GM21360 (cell line): ENCODE results near the gene CLIC6.
"Not testable (repeated sequence)": the region's sequence is repeated elsewhere in the genome, so short reads cannot be mapped to it uniquely, and the experiment has no call there.

ENCODE experiments used
- ATAC-seq: cut with Tn5 transposase; IDR thresholded peaks from one replicate; pipeline ENCODE4 v1.9.1; 2021; ENCODE audit warnings: mild to moderate bottlenecking, moderate library complexity; ENCODE audit not compliant: unreplicated experiment

CLIC6 gene

GRCh38 chr21:34691390-34692032, 22.7 kb downstream of the CLIC6 start:
- no peak for ATAC-seq

DNA sequence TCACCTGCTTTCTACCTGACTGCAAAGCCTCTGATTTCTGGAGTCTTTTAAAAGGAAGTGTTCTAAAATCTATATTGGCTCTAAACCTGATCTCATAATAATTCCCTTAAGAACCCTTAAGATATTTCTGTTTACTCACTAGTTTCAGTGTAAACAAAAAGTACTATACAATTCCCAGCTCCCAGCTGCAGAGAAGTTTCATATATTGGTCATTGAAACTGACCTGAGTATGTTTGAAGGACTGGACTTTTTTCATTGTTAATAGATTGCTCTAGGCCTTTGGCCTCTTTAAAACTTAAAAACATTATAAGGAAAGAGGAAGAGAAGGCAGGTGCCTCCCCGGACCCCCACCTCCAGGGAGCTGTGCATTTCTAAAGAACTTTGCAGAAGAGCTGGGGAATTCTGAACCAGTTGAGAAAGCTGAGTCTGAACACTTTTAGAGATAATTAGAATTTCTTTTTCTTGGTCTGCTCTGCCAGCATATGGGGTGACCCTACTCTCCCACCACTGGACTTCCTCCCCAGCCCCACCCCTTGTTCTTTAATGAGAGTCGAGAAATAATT, 23.7 kb downstream of the CLIC6 start:
- no peak for ATAC-seq

- ATAC-seq, result no peak
Observed at GRCh38 chr21:34693192-34693810, 24.5 kb downstream of the CLIC6 start.

GRCh38 chr21:34695434-34695833, 26.6 kb downstream of the CLIC6 start:
- peak; percentile 50 for ATAC-seq

DNA sequence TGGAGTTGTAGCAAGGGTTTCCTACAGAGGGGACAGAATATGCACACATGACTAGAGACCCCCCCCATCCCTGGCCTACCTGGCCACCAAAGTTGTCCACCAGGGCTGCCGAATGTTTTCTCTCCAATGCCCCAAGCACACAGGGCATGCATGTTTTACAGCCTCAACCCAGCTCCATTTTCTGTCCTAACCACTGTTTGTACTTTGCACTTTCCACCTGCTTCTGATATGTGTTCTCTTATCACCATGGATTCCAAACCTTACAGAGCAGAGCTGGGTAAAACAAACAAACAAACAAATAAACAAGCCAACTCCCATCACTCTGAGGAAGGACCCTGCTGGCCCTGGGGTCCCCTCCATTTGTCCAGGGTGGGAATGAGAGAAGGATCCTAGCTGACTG, 27.3 kb downstream of the CLIC6 start:
- ATAC-seq, result no peak

DNA sequence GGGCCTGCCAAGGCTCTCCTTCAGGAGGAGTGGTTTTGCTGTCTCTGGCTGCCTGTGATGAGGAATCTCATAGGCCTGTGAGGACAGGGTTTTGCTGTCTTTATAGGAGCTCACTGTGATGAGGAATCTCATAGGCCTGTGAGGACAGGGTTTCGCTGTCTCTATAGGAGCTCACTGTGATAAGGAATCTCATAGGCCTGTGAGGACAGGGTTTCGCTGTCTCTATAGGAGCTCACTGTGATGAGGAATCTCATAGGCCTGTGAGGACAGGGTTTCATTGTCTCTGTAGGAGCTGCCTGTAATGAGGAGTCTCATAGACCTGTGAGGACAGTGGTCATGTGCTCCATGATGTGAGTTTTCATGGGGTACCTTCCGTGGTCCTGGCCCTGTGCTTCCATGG, 29.0 kb downstream of the CLIC6 start:
- no peak for ATAC-seq

DNA sequence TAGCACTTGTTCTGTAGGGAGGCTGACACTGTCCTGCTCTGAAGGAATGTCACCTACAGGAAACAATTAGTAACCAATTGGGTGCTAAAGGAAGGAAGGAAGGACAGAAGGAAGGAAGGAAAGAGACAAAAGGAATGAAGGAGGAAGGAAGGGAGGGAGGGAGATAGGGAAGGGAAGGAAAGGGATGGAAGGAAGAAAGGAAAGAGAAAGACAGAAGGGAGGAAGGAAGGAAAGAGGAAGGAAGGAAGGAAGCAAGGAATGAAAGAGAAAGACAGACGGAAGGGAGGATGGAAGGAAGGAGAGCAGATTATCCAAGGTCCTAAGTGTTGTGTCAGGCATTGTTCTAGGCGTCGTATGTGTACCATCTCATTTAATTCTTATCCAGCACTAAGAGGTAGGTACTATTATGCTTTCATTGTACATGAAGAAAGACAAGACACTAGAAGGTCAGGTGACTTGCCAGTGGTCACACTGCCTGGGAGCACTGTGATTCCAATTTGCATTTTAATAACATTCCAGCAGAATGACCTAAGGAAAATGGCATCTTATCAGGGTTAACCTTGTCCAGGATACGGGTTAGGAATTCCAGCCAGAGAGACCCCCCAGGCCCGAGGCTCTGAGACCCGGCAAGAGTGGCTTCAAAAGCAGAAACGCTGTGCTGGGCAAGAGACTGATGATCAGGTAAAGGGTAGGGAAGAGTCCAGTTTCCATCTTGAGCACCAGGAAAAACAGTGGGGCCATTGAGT, 29.6 kb downstream of the CLIC6 start:
- no peak for ATAC-seq

DNA sequence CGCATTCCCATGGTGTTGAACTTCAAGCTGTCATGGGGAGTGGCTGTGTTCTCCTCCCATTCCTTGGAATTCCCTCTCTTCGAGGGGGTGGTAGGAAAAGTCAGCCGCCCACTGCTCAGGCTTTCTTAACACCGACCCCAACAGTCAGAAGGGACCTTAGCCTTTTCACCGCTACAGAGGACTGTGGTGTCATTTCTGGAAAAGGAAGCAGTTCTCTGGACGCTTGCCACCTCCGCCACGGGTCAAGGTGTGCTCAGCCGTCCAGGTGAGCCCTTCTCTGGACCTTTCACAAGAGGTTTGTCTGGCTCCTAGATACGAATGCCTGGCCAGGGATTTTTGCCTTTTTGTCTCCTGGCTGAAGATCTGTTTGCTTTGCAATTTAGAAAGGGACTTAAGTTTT, 31.8 kb downstream of the CLIC6 start:
- no peak for ATAC-seq

GRCh38 chr21:34701726-34702125, 32.9 kb downstream of the CLIC6 start:
- ATAC-seq, result no peak

- ATAC-seq, result no peak
Observed at GRCh38 chr21:34702341-34703170, 33.8 kb downstream of the CLIC6 start.

DNA sequence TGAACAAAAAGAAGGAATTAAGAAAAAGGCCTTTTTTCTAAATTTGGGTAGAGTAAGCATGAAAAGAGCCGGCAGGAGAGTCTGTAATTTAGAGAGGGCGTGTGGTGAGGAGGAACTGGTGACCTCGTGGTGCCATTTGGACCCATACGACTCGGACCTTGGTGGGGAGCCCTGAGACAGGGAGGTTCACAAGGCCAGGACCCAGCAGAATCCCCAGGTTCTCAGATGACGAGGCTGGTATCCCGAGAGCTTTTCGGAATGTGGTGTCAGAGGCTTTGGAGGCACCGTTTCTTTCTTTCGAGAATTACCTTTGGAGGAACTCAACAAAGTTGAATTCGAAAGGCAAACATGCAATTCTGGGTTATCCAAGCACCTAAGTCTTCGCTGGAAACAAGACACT, 34.8 kb downstream of the CLIC6 start:
- no peak for ATAC-seq

- ATAC-seq, result no peak
Observed at GRCh38 chr21:34704119-34704518, 35.3 kb downstream of the CLIC6 start.

DNA sequence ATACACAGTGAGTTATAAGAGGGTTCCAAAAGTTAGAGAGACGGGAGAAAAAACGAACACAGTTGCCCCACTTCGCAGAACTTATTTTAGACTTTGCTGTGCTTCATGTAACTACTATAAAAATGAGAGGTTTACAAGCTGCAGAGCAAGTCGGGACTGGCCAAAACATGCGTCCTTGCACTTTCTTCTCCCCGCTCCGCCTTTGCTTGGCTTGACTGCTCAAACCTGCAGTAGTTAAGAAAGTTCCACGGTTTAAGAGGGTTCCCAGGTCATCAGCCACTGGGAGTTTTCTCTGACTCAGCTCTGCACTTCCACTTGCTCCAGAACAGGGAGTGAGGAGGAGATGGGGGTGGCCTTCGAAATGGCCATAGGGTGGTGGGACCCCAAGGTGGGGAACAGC, 36.2 kb downstream of the CLIC6 start:
- no peak for ATAC-seq

DNA sequence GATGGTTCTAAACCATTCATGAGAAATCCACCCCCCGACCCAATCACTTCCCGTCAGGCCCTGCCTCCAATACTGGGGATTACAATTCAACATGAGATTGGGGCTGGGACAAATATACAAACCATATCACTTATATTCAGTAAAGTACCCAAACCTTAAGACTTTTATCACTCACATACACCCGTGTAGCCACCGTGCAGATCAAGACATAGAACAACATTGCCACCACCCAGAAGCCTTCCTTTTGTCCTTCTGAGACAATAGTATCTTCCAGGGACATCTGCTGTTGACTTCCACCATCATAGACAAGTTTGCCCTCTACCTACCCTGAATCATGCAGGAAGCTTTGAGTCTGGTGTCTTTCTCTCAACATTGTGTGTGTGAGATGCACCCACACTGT, 37.5 kb downstream of the CLIC6 start:
- no peak for ATAC-seq

DNA sequence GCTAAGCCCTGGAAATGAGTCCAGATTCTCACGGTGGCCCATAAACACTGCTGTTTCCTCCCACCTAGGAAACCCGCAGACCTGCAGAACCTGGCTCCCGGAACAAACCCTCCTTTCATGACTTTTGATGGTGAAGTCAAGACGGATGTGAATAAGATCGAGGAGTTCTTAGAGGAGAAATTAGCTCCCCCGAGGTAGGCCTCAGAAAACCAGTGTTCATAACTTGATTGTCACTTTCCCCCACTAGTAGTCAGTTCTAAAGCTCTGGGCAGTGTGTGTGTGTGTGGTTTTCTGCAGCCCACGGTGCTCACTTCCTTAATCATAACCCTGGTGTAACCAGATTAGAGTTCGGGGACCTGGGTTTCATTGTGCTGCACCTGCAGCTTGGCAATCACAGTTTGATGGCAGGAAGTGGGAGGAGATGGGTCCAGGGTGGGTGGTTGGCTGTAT, 39.1 kb downstream of the CLIC6 start:
- peak; percentile 73 for ATAC-seq

- no peak for ATAC-seq
Observed at GRCh38 chr21:34713621-34714020, 44.8 kb downstream of the CLIC6 start.

DNA sequence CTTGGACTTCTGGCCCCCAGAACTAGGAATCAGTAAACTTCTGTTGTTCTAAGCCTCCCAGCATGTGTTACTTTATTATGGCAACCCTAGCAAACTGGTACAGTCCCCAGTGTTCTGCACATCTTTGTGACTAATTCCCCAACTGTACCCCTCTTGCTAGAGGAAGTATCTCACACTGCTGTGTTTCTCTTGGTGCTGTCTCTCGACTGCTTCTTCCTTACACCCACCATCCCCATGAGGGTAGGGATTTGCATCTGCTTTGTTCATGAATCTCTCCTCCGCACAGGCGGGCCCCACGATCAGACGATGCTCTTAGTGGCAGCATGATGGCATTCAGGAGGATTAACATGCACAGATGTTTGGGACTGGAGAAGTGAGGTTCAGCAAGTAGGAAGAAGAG, 46.7 kb downstream of the CLIC6 start:
- peak; percentile 60 for ATAC-seq

GRCh38 chr21:34715985-34716596, 47.3 kb downstream of the CLIC6 start:
- no peak for ATAC-seq

GRCh38 chr21:34718529-34718928, 49.7 kb downstream of the CLIC6 start:
- not testable (repeated sequence) for ATAC-seq

- no peak for ATAC-seq
Observed at GRCh38 chr21:34722684-34723300, 54.0 kb downstream of the CLIC6 start.
